CD4-positive, CD25-positive, alpha-beta regulatory T cell (primary cell): ENCODE results near the gene RHNO1. TPM values are rescaled to one million over a fixed set of nuclear protein-coding genes. Genes with fewer than 3 reads are reported as not detected.
A peak's percentile ranks its signal among the peaks of the same experiment; 100 is the strongest.

Source experiments
- ATAC-seq, 2 donors: fragments of 150-1000 bp; cut with Tn5 transposase; one replicate each; pipeline ENCODE4 v1.10.0; 2021; ENCODE audit warnings: low read depth in 2 of 2, moderate number of reproducible peaks in 2 of 2, moderate library complexity in 1 of 2
- DNase-seq, 3 donors: peaks; one replicate each; pipeline versions ENCODE4 v3.0.0 to v3.0.0-alpha.2; 2012 to 2022; ENCODE audit warnings: mixed read lengths in 1 of 3
- H3K27ac ChIP-seq: one replicate; pipeline ENCODE4 v1.7.0; 2013; ENCODE audit warnings: mild to moderate bottlenecking, low read length; ENCODE audit not compliant: insufficient read depth, poor library complexity, severe bottlenecking
- H3K27me3 ChIP-seq: one replicate; pipeline ENCODE4 v1.7.0; 2013; ENCODE audit warnings: low read length; ENCODE audit not compliant: control insufficient read depth, insufficient read depth
- H3K36me3 ChIP-seq: one replicate; pipeline ENCODE4 v1.7.0; 2013; ENCODE audit warnings: mild to moderate bottlenecking, low read length, moderate library complexity; ENCODE audit not compliant: control insufficient read depth, insufficient read depth
- H3K4me1 ChIP-seq: 2 replicates; pipeline ENCODE4 v1.7.0; 2013; ENCODE audit warnings: mild to moderate bottlenecking, low read length; ENCODE audit not compliant: insufficient read depth, control insufficient read depth, poor library complexity, severe bottlenecking
- H3K4me3 ChIP-seq: one replicate; pipeline ENCODE4 v1.7.0; 2013; ENCODE audit warnings: low read depth, mild to moderate bottlenecking, low read length, moderate library complexity
- H3K9me3 ChIP-seq, 2 experiments: 1 replicate in 1 of 2; 2 replicates in 1 of 2; pipeline ENCODE4 v1.7.0; 2013; ENCODE audit warnings: low read length in 2 of 2, mild to moderate bottlenecking in 1 of 2, moderate library complexity in 1 of 2; ENCODE audit not compliant: control insufficient read depth in 2 of 2
- H3K27ac Mint-ChIP-seq, 3 donors: one replicate each; pipeline ENCODE4 v1.8.0; 2020 to 2022; ENCODE audit warnings: mild to moderate bottlenecking in 3 of 3, mixed read lengths in 3 of 3, moderate library complexity in 2 of 3
- H3K27me3 Mint-ChIP-seq: one replicate; pipeline ENCODE4 v1.8.0; 2022; ENCODE audit warnings: mild to moderate bottlenecking, mixed read lengths
- H3K36me3 Mint-ChIP-seq: one replicate; pipeline ENCODE4 v1.8.0; 2020; ENCODE audit warnings: mixed read lengths
- H3K4me1 Mint-ChIP-seq, 4 donors: one replicate each; pipeline ENCODE4 v1.8.0; 2020 to 2022; ENCODE audit warnings: mixed read lengths in 4 of 4, mild to moderate bottlenecking in 1 of 4
- H3K4me3 Mint-ChIP-seq, 4 donors: one replicate each; pipeline ENCODE4 v1.8.0; 2020 to 2022; ENCODE audit warnings: mild to moderate bottlenecking in 4 of 4, mixed read lengths in 4 of 4, moderate library complexity in 3 of 4
- H3K9me3 Mint-ChIP-seq, 7 donors: one replicate each; pipeline ENCODE4 v1.8.0; 2020 to 2022; ENCODE audit warnings: mixed read lengths in 7 of 7, mild to moderate bottlenecking in 3 of 7, moderate library complexity in 2 of 7
- polyA plus RNA-seq, 4 donors: library from polyadenylated mRNA; unstranded; fragments of 300-500 nt; fragmentation: Illumina TruSeq; gene quantifications; one replicate each; pipeline ENCODE4 v1.2.3, GENCODE V29; 2021
- total RNA-seq: library from RNA; stranded (reverse); gene quantifications from one replicate; pipeline ENCODE4 v1.2.3, GENCODE V29; 2022

RHNO1 gene
- total and polyA plus RNA-seq, 5 donors from 2014 or later = 29.9 to 76.0 (median 73.1) TPM

- ATAC-seq (no peak), DNase-seq (no peak)
- H3K27ac Mint-ChIP-seq = no peak overlapping the region
- H3K36me3 Mint-ChIP-seq = no peaks in the 10 kb centered on the region
- Histone ChIP-seq H3K4me3 (no peak overlapping the region), H3K4me1 (no peaks in the 10 kb centered on the region), H3K9me3 (no peaks in the 10 kb centered on the region), H3K36me3 (no peaks in the 10 kb centered on the region), H3K27me3 (no peaks in the 10 kb centered on the region), H3K27ac (no peak overlapping the region)
- H3K4me3 Mint-ChIP-seq = no peak overlapping the region
- H3K27me3 Mint-ChIP-seq = no peaks in the 10 kb centered on the region
- peaks cover 0 to 6% (median 3%) of the 10 kb centered on the region in 4 donors for H3K4me1 Mint-ChIP-seq
- H3K9me3 Mint-ChIP-seq = no peaks in the 10 kb centered on the region
Observed at GRCh38 chr12:2902272-2902880, 25.4 kb downstream of the RHNO1 start.

- no peak for ATAC-seq
- no peak overlapping the region for H3K4me3 ChIP-seq
- no peaks in the 10 kb centered on the region for H3K27me3 ChIP-seq
- H3K4me3 Mint-ChIP-seq = no peak overlapping the region
- no peaks in the 10 kb centered on the region for H3K27me3 Mint-ChIP-seq
- peaks cover 0 to 6% (median 3%) of the 10 kb centered on the region in 4 donors for H3K4me1 Mint-ChIP-seq
- no peaks in the 10 kb centered on the region for H3K36me3 ChIP-seq
- no peaks in the 10 kb centered on the region for H3K36me3 Mint-ChIP-seq
- no peak for DNase-seq
- H3K4me1 ChIP-seq = no peaks in the 10 kb centered on the region
- H3K27ac Mint-ChIP-seq = no peak overlapping the region
- H3K9me3 ChIP-seq = no peaks in the 10 kb centered on the region
- H3K27ac ChIP-seq = no peak overlapping the region
- H3K9me3 Mint-ChIP-seq = no peaks in the 10 kb centered on the region
Observed at GRCh38 chr12:2904260-2904659, 27.2 kb downstream of the RHNO1 start.

GRCh38 chr12:2912216-2912575, 35.2 kb downstream of the RHNO1 start:
- peaks cover 0 to 4% (median 0%) of the 10 kb centered on the region in 4 donors for H3K4me1 Mint-ChIP-seq
- DNase-seq (no peak), ATAC-seq (no peak)
- no peaks in the 10 kb centered on the region for H3K27me3 ChIP-seq
- no peak overlapping the region for H3K27ac Mint-ChIP-seq
- no peaks in the 10 kb centered on the region for H3K36me3 ChIP-seq
- H3K4me3 ChIP-seq = no peak overlapping the region
- peaks cover 0 to 1% (median 0%) of the 10 kb centered on the region in 7 donors for H3K9me3 Mint-ChIP-seq
- no peaks in the 10 kb centered on the region for H3K4me1 ChIP-seq
- H3K9me3 ChIP-seq = no peaks in the 10 kb centered on the region
- H3K27me3 Mint-ChIP-seq = no peaks in the 10 kb centered on the region
- H3K4me3 Mint-ChIP-seq = no peak overlapping the region
- no peak overlapping the region for H3K27ac ChIP-seq
- H3K36me3 Mint-ChIP-seq = peaks cover 12% of the 10 kb centered on the region

DNA sequence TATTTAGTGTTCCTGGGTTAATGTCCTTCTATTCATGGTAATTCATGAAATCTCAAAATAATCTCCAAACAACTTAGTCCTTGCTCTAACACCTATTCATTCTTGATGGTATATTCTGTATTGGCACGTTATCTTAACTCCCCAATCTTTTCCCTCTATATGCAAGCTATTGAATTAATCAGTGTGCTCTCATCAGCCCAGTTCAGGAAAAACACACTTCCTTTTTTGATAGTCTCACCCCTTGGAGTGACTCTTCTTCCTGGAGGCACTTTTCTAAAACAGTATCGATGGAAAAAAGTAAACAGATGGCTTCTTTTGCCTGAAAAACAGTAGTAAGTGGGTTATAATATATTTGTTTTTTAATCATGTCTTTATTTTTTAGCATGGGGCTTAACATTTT, 42.2 kb downstream of the RHNO1 start:
- Histone ChIP-seq H3K9me3 (no peaks in the 10 kb centered on the region), H3K27me3 (no peaks in the 10 kb centered on the region), H3K4me3 (no peak overlapping the region), H3K4me1 (no peaks in the 10 kb centered on the region), H3K36me3 (peaks cover 8% of the 10 kb centered on the region), H3K27ac (no peak overlapping the region)
- DNase-seq = no peak
- H3K27me3 Mint-ChIP-seq = no peaks in the 10 kb centered on the region
- no peaks in the 10 kb centered on the region for H3K9me3 Mint-ChIP-seq
- H3K4me3 Mint-ChIP-seq = no peak overlapping the region
- peaks cover 0 to 5% (median 1%) of the 10 kb centered on the region in 4 donors for H3K4me1 Mint-ChIP-seq
- peak overlapping the region in 1 of 3 donors; percentile 8 for H3K27ac Mint-ChIP-seq
- ATAC-seq = no peak
- peaks cover 35% of the 10 kb centered on the region for H3K36me3 Mint-ChIP-seq

- no peaks in the 10 kb centered on the region for H3K27me3 ChIP-seq
- peaks cover 8% of the 10 kb centered on the region for H3K36me3 ChIP-seq
- no peaks in the 10 kb centered on the region for H3K9me3 ChIP-seq
- H3K27ac Mint-ChIP-seq = no peak overlapping the region
- no peak overlapping the region for H3K27ac ChIP-seq
- H3K4me1 ChIP-seq = no peaks in the 10 kb centered on the region
- no peak for ATAC-seq
- no peaks in the 10 kb centered on the region for H3K27me3 Mint-ChIP-seq
- peaks cover 38% of the 10 kb centered on the region for H3K36me3 Mint-ChIP-seq
- no peak for DNase-seq
- H3K9me3 Mint-ChIP-seq = no peaks in the 10 kb centered on the region
- no peak overlapping the region for H3K4me3 ChIP-seq
- H3K4me1 Mint-ChIP-seq = peaks cover 0 to 6% (median 5%) of the 10 kb centered on the region in 4 donors
- no peak overlapping the region for H3K4me3 Mint-ChIP-seq
Observed at GRCh38 chr12:2922329-2922728, 45.3 kb downstream of the RHNO1 start.

- Mint-ChIP-seq H3K9me3 (no peaks in the 10 kb centered on the region), H3K27ac (peak overlapping the region in 1 of 3 donors; percentile 14), H3K4me1 (peaks cover 0 to 11% (median 5%) of the 10 kb centered on the region in 4 donors), H3K36me3 (peaks cover 43% of the 10 kb centered on the region), H3K27me3 (no peaks in the 10 kb centered on the region), H3K4me3 (no peak overlapping the region)
- no peaks in the 10 kb centered on the region for H3K4me1 ChIP-seq
- DNase-seq = no peak
- H3K4me3 ChIP-seq = no peak overlapping the region
- H3K27me3 ChIP-seq = no peaks in the 10 kb centered on the region
- no peak overlapping the region for H3K27ac ChIP-seq
- peaks cover 8% of the 10 kb centered on the region for H3K36me3 ChIP-seq
- H3K9me3 ChIP-seq = no peaks in the 10 kb centered on the region
- no peak for ATAC-seq
Observed at GRCh38 chr12:2923057-2923456, 46.0 kb downstream of the RHNO1 start.

DNA sequence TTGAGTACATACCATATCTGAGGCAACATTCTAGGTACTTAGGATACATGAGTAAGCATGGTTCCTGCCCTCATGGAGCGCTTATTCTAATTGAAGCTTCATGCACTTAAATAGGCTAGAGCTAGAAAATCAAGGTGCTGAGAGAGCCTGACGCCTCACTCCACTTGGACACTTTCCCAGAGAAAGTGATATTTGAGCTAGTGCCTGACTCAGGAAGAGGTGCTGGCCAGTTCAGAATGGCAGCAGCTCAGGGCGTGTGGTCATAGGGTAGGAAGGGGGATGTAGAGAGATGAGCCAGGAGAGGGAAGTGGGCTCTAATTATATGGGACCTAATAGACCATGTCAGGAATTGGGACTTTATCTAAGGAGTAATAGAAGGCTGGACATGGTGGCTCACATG, 47.0 kb downstream of the RHNO1 start:
- Mint-ChIP-seq H3K4me3 (no peak overlapping the region), H3K9me3 (no peaks in the 10 kb centered on the region), H3K4me1 (peaks cover 0 to 11% (median 5%) of the 10 kb centered on the region in 4 donors), H3K27ac (no peak overlapping the region), H3K27me3 (no peaks in the 10 kb centered on the region), H3K36me3 (peaks cover 44% of the 10 kb centered on the region)
- Histone ChIP-seq H3K4me1 (no peaks in the 10 kb centered on the region), H3K27ac (no peak overlapping the region), H3K27me3 (no peaks in the 10 kb centered on the region), H3K4me3 (no peak overlapping the region), H3K36me3 (peaks cover 8% of the 10 kb centered on the region), H3K9me3 (no peaks in the 10 kb centered on the region)
- DNase-seq (no peak), ATAC-seq (no peak)

DNA sequence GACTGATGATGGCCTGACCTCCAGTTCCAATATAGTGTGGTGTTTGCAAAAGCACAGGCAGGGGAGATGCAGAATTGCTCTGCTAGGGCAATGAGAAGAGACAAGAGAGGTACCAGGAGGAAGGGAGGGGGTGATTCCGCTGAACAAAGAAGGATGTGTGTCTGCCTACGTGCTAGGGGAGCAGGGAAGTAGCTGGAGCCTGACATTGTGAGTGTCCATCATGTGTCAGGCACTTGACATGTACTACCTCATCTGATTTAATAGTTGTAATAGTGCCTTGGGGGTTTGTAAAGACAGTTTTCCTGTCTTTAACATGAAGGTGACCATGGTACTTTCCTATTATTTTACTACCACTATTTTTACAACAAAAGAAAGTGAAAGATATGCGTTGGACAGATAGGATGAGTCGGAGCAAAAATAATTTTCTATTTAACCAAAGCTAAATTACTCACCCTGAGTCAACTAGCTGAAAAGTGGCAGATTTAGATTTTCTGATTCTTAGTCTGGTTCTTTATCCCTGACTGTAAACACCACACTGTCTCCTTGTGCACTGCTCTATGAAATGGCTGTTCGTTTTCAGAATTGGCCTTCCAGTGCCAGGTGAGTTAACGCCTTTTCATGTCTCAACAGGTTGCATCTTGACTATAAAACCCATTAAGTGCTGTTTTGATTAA, 48.4 kb downstream of the RHNO1 start:
- no peaks in the 10 kb centered on the region for H3K27me3 ChIP-seq
- H3K9me3 ChIP-seq = no peaks in the 10 kb centered on the region
- H3K4me3 ChIP-seq = no peak overlapping the region
- Mint-ChIP-seq H3K9me3 (no peaks in the 10 kb centered on the region), H3K4me3 (peak overlapping the region in 1 of 4 donors; percentile 5), H3K36me3 (peaks cover 41% of the 10 kb centered on the region), H3K4me1 (peaks cover 0 to 11% (median 4%) of the 10 kb centered on the region in 4 donors), H3K27ac (peak overlapping the region in 2 of 3 donors; percentile 9 to 52), H3K27me3 (no peaks in the 10 kb centered on the region)
- H3K27ac ChIP-seq = no peak overlapping the region
- peak in 1 of 3 donors; percentile 61 for DNase-seq
- H3K4me1 ChIP-seq = no peaks in the 10 kb centered on the region
- no peak for ATAC-seq
- peaks cover 8% of the 10 kb centered on the region for H3K36me3 ChIP-seq
